Caco-2 (cell line): Measurements from ENCODE around the gene C3. TPM values are rescaled to one million over a fixed set of nuclear protein-coding genes. Genes with fewer than 3 reads are reported as not detected.

Source experiments
- Bru-seq: library from RNA; stranded (reverse); fragments of 400-500 nt; gene quantifications from one replicate; lab custom pipeline; 2021; lab: Mats Ljungman, UMichigan
- BruChase-seq, 2 experiments: library from RNA; stranded (reverse); fragments of 400-500 nt; gene quantifications; one replicate each; lab custom pipeline; 2021; lab: Mats Ljungman, UMichigan
- BruUV-seq: library from RNA; stranded (reverse); fragments of 400-500 nt; replicated peaks from 2 replicates; lab custom pipeline; 2021; lab: Mats Ljungman, UMichigan
- CTCF ChIA-PET: fragments of 300-600 bp; sonication (Branson Sonifier 250); formaldehyde crosslinking; loops from one replicate; lab custom pipeline; 2022; ENCODE audit warnings: antibody characterized with exemption; lab: Charles Lee
- POLR2A ChIA-PET: fragments of 300-600 bp; sonication (Branson Sonifier 250); formaldehyde crosslinking; loops from one replicate; lab custom pipeline; 2022; ENCODE audit warnings: antibody characterized with exemption; lab: Charles Lee
- DNase-seq, 2 experiments: peaks; one replicate each; pipeline versions ENCODE4 v3.0.0 to v3.0.0-alpha.2; 2020 to 2022
- H3K27me3 ChIP-seq: replicated peaks from 2 replicates; pipeline ENCODE4 v1.6.0; 2011; ENCODE audit warnings: low read length; ENCODE audit not compliant: control insufficient read depth, insufficient read depth
- H3K36me3 ChIP-seq: 2 replicates; pipeline ENCODE4 v1.5.1; 2011; ENCODE audit warnings: low read length; ENCODE audit not compliant: control insufficient read depth, insufficient read depth
- H3K4me1 ChIP-seq: fragments of 250-450 bp; sonication (Bioruptor Pico); 2 replicates; pipeline ENCODE4 v1.5.1; 2020; ENCODE audit warnings: mild to moderate bottlenecking
- H3K4me3 ChIP-seq: 2 replicates; pipeline ENCODE4 v1.5.1; 2011; ENCODE audit warnings: low read depth, mild to moderate bottlenecking, control low read depth, low read length
- H3K9me3 ChIP-seq: fragments of 250-450 bp; sonication (Bioruptor Pico); 2 replicates; pipeline ENCODE4 v1.5.1; 2020; ENCODE audit warnings: mild to moderate bottlenecking, moderate library complexity
- H3K27ac Mint-ChIP-seq: one replicate; pipeline ENCODE4 v1.8.0; 2022; ENCODE audit warnings: mixed read lengths; ENCODE audit not compliant: unreplicated experiment
- H3K27me3 Mint-ChIP-seq: one replicate; pipeline ENCODE4 v1.8.0; 2022; ENCODE audit warnings: mixed read lengths; ENCODE audit not compliant: insufficient read depth, unreplicated experiment
- H3K36me3 Mint-ChIP-seq: one replicate; pipeline ENCODE4 v1.8.0; 2022; ENCODE audit warnings: mild to moderate bottlenecking, mixed read lengths; ENCODE audit not compliant: insufficient read depth, unreplicated experiment
- H3K4me1 Mint-ChIP-seq: one replicate; pipeline ENCODE4 v1.8.0; 2022; ENCODE audit warnings: low read depth, mixed read lengths; ENCODE audit not compliant: unreplicated experiment
- H3K4me3 Mint-ChIP-seq: one replicate; pipeline ENCODE4 v1.8.0; 2022; ENCODE audit warnings: mild to moderate bottlenecking, moderate library complexity, mixed read lengths; ENCODE audit not compliant: unreplicated experiment
- H3K9me3 Mint-ChIP-seq: one replicate; pipeline ENCODE4 v1.8.0; 2022; ENCODE audit warnings: mixed read lengths; ENCODE audit not compliant: unreplicated experiment
- intact Hi-C: fragments of 100-400 bp; cut with micrococcal nuclease; formaldehyde crosslinking; loops from one replicate; pipeline ENCODE4 v1.10.0; 2022; ENCODE audit not compliant: unreplicated experiment
- long read RNA-seq: library from polyadenylated mRNA; stranded (forward); transcript quantifications from one replicate; pipeline ENCODE4 v2.0.0, GENCODE V29; 2022
- total RNA-seq: library from RNA; stranded (reverse); gene quantifications from 2 replicates; pipeline ENCODE4 v1.2.3, GENCODE V29; 2022
- TF ChIP-seq, protein P1 (sequence below), 2 experiments: fragments of 200-600 bp in 1 of 2; IDR thresholded peaks; 1 replicate in 1 of 2; 2 replicates in 1 of 2; pipeline versions ENCODE4 v1.5.1 to v1.8.0; 2011 to 2022; ENCODE audit warnings: antibody characterized with exemption in 1 of 2, control low read depth in 1 of 2, inconsistent platforms in 1 of 2, low read depth in 1 of 2, low read length in 1 of 2, mild to moderate bottlenecking in 1 of 2, moderate library complexity in 1 of 2; ENCODE audit not compliant: insufficient read depth in 1 of 2, severe bottlenecking in 1 of 2, unreplicated experiment in 1 of 2

Gene C3
- total RNA-seq (19.3 and 21.7 TPM in 2 replicates), Bru-seq, nascent RNA (percentile 24 among the genes with signal in this experiment), BruChase-seq, experiment 1, labeled RNA remaining after a 2-hour chase (percentile 30 among the genes with signal in this experiment), BruChase-seq, experiment 2, labeled RNA remaining after a 6-hour chase (percentile 37 among the genes with signal in this experiment)
- long read RNA-seq, full-length matches to known transcripts, result 6 of 14 reads
- long read RNA-seq, partial matches to known transcripts, result 8 of 14 reads
- long read RNA-seq, other reads (novel, unspliced or antisense), result 0 of 14 reads

DNA sequence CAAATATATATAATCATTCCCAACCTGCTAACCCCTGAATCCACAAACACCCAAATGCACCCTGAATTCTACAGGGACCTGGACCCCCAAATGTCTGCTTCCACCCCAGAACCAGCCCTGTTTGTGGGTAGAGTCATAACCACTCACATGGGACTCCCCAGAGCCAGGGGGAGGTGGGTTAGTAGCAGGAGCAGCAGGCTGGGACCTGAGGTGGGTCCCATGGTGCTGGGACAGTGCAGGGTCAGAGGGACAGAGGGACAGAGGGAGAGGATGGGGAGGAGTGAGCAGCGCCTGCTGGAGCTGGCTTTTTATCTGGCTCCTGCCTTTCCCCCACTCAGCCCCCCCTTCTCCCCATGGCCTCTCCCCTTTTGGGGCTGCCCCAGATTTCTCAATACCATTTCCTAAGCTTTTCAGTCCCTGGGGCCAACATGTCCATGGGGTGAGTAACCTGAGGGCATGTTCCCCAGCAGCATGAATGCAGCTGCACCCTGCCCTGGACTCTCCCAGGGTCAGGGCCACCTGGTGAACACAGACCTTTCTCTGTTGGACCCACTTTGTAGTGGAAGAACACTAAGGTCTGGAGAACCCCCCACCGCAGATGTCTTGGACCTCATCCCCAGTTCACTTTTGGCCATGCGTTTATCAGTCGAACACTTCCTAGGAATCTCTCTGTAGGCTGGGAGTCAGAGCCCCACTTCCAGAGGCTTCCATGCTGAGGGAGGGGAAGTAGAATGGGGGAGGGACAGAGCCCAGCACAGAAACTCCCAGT lies at the start of gene C3:
TSS of gene C3 (minus strand) at position 282 of the 769 bp plus-strand sequence. CDS start at position 221, 61 bp downstream.
- Mint-ChIP-seq H3K4me3 (no peak within 1 kb of the TSS), H3K27ac (no peak within 1 kb of the TSS)

DNA sequence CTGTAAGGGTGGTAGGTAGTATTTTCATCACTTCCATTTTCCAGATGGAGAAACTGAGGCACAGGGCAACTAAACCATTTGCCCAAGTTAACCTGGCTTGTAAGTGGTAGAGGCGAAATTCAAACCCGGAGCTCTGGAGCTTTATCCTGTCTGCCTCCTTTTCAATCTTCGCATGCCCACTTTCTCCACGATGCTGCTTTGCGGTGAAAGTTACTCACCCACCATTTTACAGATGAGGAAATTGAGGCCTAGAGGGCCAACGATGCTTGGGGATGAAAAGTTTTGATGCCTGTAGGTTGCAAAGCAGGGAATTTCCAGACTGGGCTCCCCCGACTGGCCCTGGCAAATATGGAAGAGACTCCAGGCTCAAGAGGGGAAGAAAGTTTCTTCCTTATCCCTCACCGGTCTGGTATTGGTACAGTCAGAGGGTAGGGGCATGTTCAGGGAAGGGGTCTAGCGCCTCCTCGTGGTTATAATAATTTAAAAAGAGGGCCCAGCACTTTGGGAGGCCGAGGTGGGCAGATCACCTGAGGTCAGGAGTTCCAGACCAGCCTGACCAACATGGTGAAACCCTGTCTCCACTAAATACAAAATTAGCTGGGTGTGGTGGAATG lies 48.7 kb upstream of the C3 start:
- no peak overlapping the region for H3K4me3 Mint-ChIP-seq
- H3K27me3 ChIP-seq, result no peaks in the 10 kb centered on the region
- ChIA-PET CTCF (no interaction called here), POLR2A (no interaction called here)
- TF ChIP-seq, protein P1, sequence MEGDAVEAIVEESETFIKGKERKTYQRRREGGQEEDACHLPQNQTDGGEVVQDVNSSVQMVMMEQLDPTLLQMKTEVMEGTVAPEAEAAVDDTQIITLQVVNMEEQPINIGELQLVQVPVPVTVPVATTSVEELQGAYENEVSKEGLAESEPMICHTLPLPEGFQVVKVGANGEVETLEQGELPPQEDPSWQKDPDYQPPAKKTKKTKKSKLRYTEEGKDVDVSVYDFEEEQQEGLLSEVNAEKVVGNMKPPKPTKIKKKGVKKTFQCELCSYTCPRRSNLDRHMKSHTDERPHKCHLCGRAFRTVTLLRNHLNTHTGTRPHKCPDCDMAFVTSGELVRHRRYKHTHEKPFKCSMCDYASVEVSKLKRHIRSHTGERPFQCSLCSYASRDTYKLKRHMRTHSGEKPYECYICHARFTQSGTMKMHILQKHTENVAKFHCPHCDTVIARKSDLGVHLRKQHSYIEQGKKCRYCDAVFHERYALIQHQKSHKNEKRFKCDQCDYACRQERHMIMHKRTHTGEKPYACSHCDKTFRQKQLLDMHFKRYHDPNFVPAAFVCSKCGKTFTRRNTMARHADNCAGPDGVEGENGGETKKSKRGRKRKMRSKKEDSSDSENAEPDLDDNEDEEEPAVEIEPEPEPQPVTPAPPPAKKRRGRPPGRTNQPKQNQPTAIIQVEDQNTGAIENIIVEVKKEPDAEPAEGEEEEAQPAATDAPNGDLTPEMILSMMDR (IDR thresholded peaks at IDR 0.05; ENCODE audit: insufficient read depth in 1 of 2, low read depth in 1 of 2, low read length in 1 of 2, severe bottlenecking in 1 of 2, unreplicated experiment in 1 of 2), result peak in 1 of 2 experiments; percentile 40
- H3K4me3 ChIP-seq, result no peak overlapping the region
- DNase-seq, result no peak
- H3K36me3 ChIP-seq, result no peaks in the 10 kb centered on the region; the same call in 1 of the 2 replicates
- peaks cover 37% of the 10 kb centered on the region for H3K36me3 Mint-ChIP-seq
- no TSS peak for BruUV-seq
- H3K9me3 ChIP-seq, result no peaks in the 10 kb centered on the region
- H3K27ac Mint-ChIP-seq, result no peak overlapping the region
- H3K9me3 Mint-ChIP-seq, result no peaks in the 10 kb centered on the region
- intact Hi-C loops, result no loop called here
- peaks cover 13% of the 10 kb centered on the region for H3K4me1 ChIP-seq
- peaks cover 10% of the 10 kb centered on the region for H3K4me1 Mint-ChIP-seq
- no peaks in the 10 kb centered on the region for H3K27me3 Mint-ChIP-seq

More for the DNA sequence above, at the start of gene C3:
- BruUV-seq, result no TSS peak
- peaks cover 15% of the 10 kb centered on the region for H3K9me3 Mint-ChIP-seq
- no peaks in the 10 kb centered on the region for H3K36me3 ChIP-seq
- POLR2A ChIA-PET, result interaction anchor here (0.5 kb wide), 1 partner anchor 32 kb away, joined by 3 read pairs; no protein-coding TSS in a partner anchor
- no peaks in the 10 kb centered on the region for H3K27me3 ChIP-seq
- H3K27me3 Mint-ChIP-seq, result no peaks in the 10 kb centered on the region
- peaks cover 6% of the 10 kb centered on the region for H3K36me3 Mint-ChIP-seq
- H3K9me3 ChIP-seq, result no peaks in the 10 kb centered on the region
- TF ChIP-seq, protein P1 (IDR thresholded peaks at IDR 0.05; ENCODE audit: insufficient read depth in 1 of 2, low read depth in 1 of 2, low read length in 1 of 2, severe bottlenecking in 1 of 2, unreplicated experiment in 1 of 2), result no peak
- intact Hi-C loops, result no loop called here
- CTCF ChIA-PET, result no interaction called here
- peaks cover 18% of the 10 kb centered on the region for H3K4me1 Mint-ChIP-seq
- DNase-seq, result peak; percentile 32 to 63
- peaks cover 11% of the 10 kb centered on the region for H3K4me1 ChIP-seq
- no peak within 1 kb of the TSS for H3K4me3 ChIP-seq

DNA sequence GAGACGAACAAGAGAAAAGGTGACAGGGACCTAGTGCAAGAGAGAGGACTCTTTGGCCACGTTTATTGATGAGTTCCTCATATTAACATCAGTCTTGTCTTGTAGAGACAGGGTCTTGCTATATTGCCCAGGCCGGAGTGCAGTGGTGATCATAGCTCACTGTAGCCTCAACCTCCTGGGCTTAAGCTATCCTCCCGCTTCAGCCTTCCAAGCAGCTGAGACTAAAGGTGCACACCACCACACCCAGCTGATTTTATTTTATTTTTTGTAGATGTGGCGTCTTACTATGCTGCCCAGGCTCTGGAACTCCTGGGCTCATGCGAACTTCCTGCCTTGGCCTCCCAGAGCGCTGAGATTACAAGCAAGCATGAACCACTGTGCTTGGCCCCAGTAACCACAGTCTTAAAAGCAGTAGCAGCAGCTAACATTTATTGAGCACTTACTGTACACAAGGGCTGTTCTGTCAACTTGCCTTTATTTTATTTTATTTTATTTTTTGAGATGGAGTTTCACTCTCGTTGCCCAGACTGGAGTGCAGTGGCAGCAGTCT lies 47.9 kb upstream of the C3 start:
- no peak for DNase-seq
- Mint-ChIP-seq H3K9me3 (no peaks in the 10 kb centered on the region), H3K4me1 (peaks cover 10% of the 10 kb centered on the region), H3K36me3 (peaks cover 40% of the 10 kb centered on the region), H3K27ac (no peak overlapping the region), H3K27me3 (no peaks in the 10 kb centered on the region), H3K4me3 (peak overlapping the region; percentile 80)
- Histone ChIP-seq H3K4me1 (peaks cover 13% of the 10 kb centered on the region), H3K36me3 (no peaks in the 10 kb centered on the region; the same call in 1 of the 2 replicates), H3K4me3 (no peak overlapping the region), H3K9me3 (no peaks in the 10 kb centered on the region), H3K27me3 (no peaks in the 10 kb centered on the region)
- intact Hi-C loops, result no loop called here
- ChIA-PET CTCF (no interaction called here), POLR2A (no interaction called here)
- BruUV-seq, result no TSS peak
- TF ChIP-seq, protein P1 (IDR thresholded peaks at IDR 0.05; ENCODE audit: insufficient read depth in 1 of 2, low read depth in 1 of 2, low read length in 1 of 2, severe bottlenecking in 1 of 2, unreplicated experiment in 1 of 2), result no peak
